Caco-2 (cell line): ENCODE measurements around the gene CCNI2. TPM values are rescaled to one million over a fixed set of nuclear protein-coding genes. Genes with fewer than 3 reads are reported as not detected.

ENCODE experiments used
- BruUV-seq: library from RNA; stranded (reverse); fragments of 400-500 nt; replicated peaks from 2 replicates; lab custom pipeline; 2021; lab: Mats Ljungman, UMichigan
- CTCF ChIA-PET: fragments of 300-600 bp; sonication (Branson Sonifier 250); formaldehyde crosslinking; loops from one replicate; lab custom pipeline; 2022; ENCODE audit warnings: antibody characterized with exemption; lab: Charles Lee
- POLR2A ChIA-PET: fragments of 300-600 bp; sonication (Branson Sonifier 250); formaldehyde crosslinking; loops from one replicate; lab custom pipeline; 2022; ENCODE audit warnings: antibody characterized with exemption; lab: Charles Lee
- DNase-seq, 2 experiments: peaks; one replicate each; pipeline versions ENCODE4 v3.0.0 to v3.0.0-alpha.2; 2020 to 2022
- H3K27me3 ChIP-seq: replicated peaks from 2 replicates; pipeline ENCODE4 v1.6.0; 2011; ENCODE audit warnings: low read length; ENCODE audit not compliant: control insufficient read depth, insufficient read depth
- H3K36me3 ChIP-seq: 2 replicates; pipeline ENCODE4 v1.5.1; 2011; ENCODE audit warnings: low read length; ENCODE audit not compliant: control insufficient read depth, insufficient read depth
- H3K4me1 ChIP-seq: fragments of 250-450 bp; sonication (Bioruptor Pico); 2 replicates; pipeline ENCODE4 v1.5.1; 2020; ENCODE audit warnings: mild to moderate bottlenecking
- H3K4me3 ChIP-seq: 2 replicates; pipeline ENCODE4 v1.5.1; 2011; ENCODE audit warnings: low read depth, mild to moderate bottlenecking, control low read depth, low read length
- H3K9me3 ChIP-seq: fragments of 250-450 bp; sonication (Bioruptor Pico); 2 replicates; pipeline ENCODE4 v1.5.1; 2020; ENCODE audit warnings: mild to moderate bottlenecking, moderate library complexity
- H3K27ac Mint-ChIP-seq: one replicate; pipeline ENCODE4 v1.8.0; 2022; ENCODE audit warnings: mixed read lengths; ENCODE audit not compliant: unreplicated experiment
- H3K27me3 Mint-ChIP-seq: one replicate; pipeline ENCODE4 v1.8.0; 2022; ENCODE audit warnings: mixed read lengths; ENCODE audit not compliant: insufficient read depth, unreplicated experiment
- H3K36me3 Mint-ChIP-seq: one replicate; pipeline ENCODE4 v1.8.0; 2022; ENCODE audit warnings: mild to moderate bottlenecking, mixed read lengths; ENCODE audit not compliant: insufficient read depth, unreplicated experiment
- H3K4me1 Mint-ChIP-seq: one replicate; pipeline ENCODE4 v1.8.0; 2022; ENCODE audit warnings: low read depth, mixed read lengths; ENCODE audit not compliant: unreplicated experiment
- H3K4me3 Mint-ChIP-seq: one replicate; pipeline ENCODE4 v1.8.0; 2022; ENCODE audit warnings: mild to moderate bottlenecking, moderate library complexity, mixed read lengths; ENCODE audit not compliant: unreplicated experiment
- H3K9me3 Mint-ChIP-seq: one replicate; pipeline ENCODE4 v1.8.0; 2022; ENCODE audit warnings: mixed read lengths; ENCODE audit not compliant: unreplicated experiment
- intact Hi-C: fragments of 100-400 bp; cut with micrococcal nuclease; formaldehyde crosslinking; loops from one replicate; pipeline ENCODE4 v1.10.0; 2022; ENCODE audit not compliant: unreplicated experiment
- total RNA-seq: library from RNA; stranded (reverse); gene quantifications from 2 replicates; pipeline ENCODE4 v1.2.3, GENCODE V29; 2022
- TF ChIP-seq, protein P1 (sequence below), 2 experiments: fragments of 200-600 bp in 1 of 2; IDR thresholded peaks; 1 replicate in 1 of 2; 2 replicates in 1 of 2; pipeline versions ENCODE4 v1.5.1 to v1.8.0; 2011 to 2022; ENCODE audit warnings: antibody characterized with exemption in 1 of 2, control low read depth in 1 of 2, inconsistent platforms in 1 of 2, low read depth in 1 of 2, low read length in 1 of 2, mild to moderate bottlenecking in 1 of 2, moderate library complexity in 1 of 2; ENCODE audit not compliant: insufficient read depth in 1 of 2, severe bottlenecking in 1 of 2, unreplicated experiment in 1 of 2

Gene CCNI2
- total RNA-seq, 1 experiment from 2014 or later = 0.18 TPM

DNA sequence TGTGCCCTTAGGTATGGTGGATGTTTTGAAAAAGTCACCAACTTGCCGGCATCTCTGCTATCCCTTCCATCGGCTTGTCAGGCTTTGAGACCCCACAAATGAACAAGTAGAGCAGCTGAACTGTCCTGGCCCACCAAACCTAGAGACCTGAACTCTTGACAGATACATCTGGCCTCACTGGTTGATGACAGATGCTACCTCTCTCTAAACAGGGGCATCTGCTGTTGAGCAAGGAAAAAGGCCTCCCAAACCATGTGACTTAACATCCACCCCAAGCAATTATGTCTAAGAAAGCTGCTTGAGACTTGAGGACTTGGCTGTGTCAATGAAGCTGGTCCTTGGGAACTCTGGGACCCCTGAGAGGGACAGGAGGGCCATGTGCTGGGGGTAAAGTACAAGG lies 2.3 kb downstream of the CCNI2 start:
- no peak overlapping the region for H3K4me3 Mint-ChIP-seq
- H3K4me3 ChIP-seq = no peak overlapping the region
- H3K27me3 Mint-ChIP-seq = no peaks in the 10 kb centered on the region
- intact Hi-C loops = no loop called here
- H3K27ac Mint-ChIP-seq = no peak overlapping the region
- CTCF ChIA-PET = no interaction called here
- no peaks in the 10 kb centered on the region for H3K27me3 ChIP-seq
- POLR2A ChIA-PET = no interaction called here
- H3K36me3 ChIP-seq = no peaks in the 10 kb centered on the region
- DNase-seq = no peak
- no peaks in the 10 kb centered on the region for H3K4me1 ChIP-seq
- no peaks in the 10 kb centered on the region for H3K9me3 Mint-ChIP-seq
- no peaks in the 10 kb centered on the region for H3K4me1 Mint-ChIP-seq
- TF ChIP-seq, protein P1, sequence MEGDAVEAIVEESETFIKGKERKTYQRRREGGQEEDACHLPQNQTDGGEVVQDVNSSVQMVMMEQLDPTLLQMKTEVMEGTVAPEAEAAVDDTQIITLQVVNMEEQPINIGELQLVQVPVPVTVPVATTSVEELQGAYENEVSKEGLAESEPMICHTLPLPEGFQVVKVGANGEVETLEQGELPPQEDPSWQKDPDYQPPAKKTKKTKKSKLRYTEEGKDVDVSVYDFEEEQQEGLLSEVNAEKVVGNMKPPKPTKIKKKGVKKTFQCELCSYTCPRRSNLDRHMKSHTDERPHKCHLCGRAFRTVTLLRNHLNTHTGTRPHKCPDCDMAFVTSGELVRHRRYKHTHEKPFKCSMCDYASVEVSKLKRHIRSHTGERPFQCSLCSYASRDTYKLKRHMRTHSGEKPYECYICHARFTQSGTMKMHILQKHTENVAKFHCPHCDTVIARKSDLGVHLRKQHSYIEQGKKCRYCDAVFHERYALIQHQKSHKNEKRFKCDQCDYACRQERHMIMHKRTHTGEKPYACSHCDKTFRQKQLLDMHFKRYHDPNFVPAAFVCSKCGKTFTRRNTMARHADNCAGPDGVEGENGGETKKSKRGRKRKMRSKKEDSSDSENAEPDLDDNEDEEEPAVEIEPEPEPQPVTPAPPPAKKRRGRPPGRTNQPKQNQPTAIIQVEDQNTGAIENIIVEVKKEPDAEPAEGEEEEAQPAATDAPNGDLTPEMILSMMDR (IDR thresholded peaks at IDR 0.05; ENCODE audit: insufficient read depth in 1 of 2, low read depth in 1 of 2, low read length in 1 of 2, severe bottlenecking in 1 of 2, unreplicated experiment in 1 of 2) = no peak
- no TSS peak for BruUV-seq
- H3K9me3 ChIP-seq = no peaks in the 10 kb centered on the region
- H3K36me3 Mint-ChIP-seq = peaks cover 6% of the 10 kb centered on the region

DNA sequence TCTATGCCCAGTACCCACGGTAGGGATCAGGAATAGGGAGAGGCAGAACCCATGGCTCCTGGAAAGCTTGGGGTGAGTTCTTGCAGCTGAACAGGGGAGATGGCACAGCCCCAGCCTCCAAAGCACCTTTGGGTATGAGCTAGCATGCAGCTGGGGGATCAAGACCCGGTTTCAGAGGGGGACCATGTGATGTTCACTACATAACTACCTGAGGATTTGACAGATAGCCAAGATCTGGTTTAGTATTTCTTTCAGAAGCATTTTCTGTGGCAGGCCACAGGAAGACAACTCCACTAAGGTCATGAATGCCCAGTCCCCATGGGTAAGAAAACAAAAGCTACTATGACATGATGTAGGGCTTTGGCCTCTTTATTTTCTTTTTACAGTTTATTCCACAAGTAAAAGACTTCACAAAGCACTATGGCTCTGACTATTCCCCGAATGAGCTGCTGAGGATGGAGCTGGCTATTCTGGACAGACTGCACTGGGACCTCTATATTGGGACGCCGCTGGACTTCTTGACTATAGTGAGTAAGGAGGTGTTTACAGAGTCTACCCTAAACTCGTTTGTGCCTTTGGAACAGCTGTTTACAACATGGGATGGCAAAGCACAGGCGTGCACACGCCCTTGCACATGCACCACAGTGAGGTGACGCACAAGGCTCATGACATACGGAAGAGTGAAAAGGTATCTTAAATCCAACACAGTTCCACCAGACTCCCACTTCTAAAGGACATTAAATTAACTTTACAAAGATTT lies 3.4 kb downstream of the CCNI2 start:
- no peaks in the 10 kb centered on the region for H3K4me1 ChIP-seq
- H3K27me3 ChIP-seq = no peaks in the 10 kb centered on the region
- peaks cover 6% of the 10 kb centered on the region for H3K36me3 Mint-ChIP-seq
- H3K4me1 Mint-ChIP-seq = peaks cover 6% of the 10 kb centered on the region
- no peaks in the 10 kb centered on the region for H3K9me3 Mint-ChIP-seq
- no peaks in the 10 kb centered on the region for H3K27me3 Mint-ChIP-seq
- no peak for DNase-seq
- intact Hi-C loops = no loop called here
- no peaks in the 10 kb centered on the region for H3K36me3 ChIP-seq
- no peak overlapping the region for H3K27ac Mint-ChIP-seq
- ChIA-PET CTCF (interaction anchor here (0.8 kb wide), 1 partner anchor 69 kb away, joined by 3 read pairs; no protein-coding TSS in a partner anchor), POLR2A (no interaction called here)
- no TSS peak for BruUV-seq
- H3K9me3 ChIP-seq = no peaks in the 10 kb centered on the region
- H3K4me3 Mint-ChIP-seq = no peak overlapping the region
- H3K4me3 ChIP-seq = no peak overlapping the region
- TF ChIP-seq, protein P1 (IDR thresholded peaks at IDR 0.05; ENCODE audit: insufficient read depth in 1 of 2, low read depth in 1 of 2, low read length in 1 of 2, severe bottlenecking in 1 of 2, unreplicated experiment in 1 of 2) = no peak

DNA sequence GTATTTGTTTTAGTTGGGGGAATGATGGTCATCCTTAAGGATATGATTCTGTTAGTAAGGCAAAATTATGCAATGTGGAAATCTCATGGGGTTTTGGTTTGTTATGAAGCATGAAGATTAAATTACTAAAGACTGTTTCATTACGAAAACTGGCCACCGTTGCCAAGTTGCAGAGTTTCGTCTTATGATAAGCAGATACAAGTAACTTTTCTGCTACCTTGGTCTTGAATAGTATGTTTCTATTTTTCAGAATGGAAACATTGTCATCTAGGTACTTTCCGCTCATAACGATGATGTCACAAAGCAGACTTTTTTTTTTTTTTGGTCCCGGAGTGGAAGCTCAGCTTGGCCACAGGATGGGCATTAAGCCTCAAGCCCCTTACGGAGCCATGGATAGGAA lies 4.2 kb downstream of the CCNI2 start:
- Mint-ChIP-seq H3K36me3 (peaks cover 6% of the 10 kb centered on the region), H3K9me3 (no peaks in the 10 kb centered on the region), H3K4me1 (peaks cover 6% of the 10 kb centered on the region), H3K27ac (no peak overlapping the region), H3K4me3 (no peak overlapping the region), H3K27me3 (no peaks in the 10 kb centered on the region)
- TF ChIP-seq, protein P1 (IDR thresholded peaks at IDR 0.05; ENCODE audit: insufficient read depth in 1 of 2, low read depth in 1 of 2, low read length in 1 of 2, severe bottlenecking in 1 of 2, unreplicated experiment in 1 of 2) = no peak
- H3K4me1 ChIP-seq = no peaks in the 10 kb centered on the region
- no peaks in the 10 kb centered on the region for H3K36me3 ChIP-seq
- H3K27me3 ChIP-seq = no peaks in the 10 kb centered on the region
- no peaks in the 10 kb centered on the region for H3K9me3 ChIP-seq
- intact Hi-C loops = no loop called here
- ChIA-PET CTCF (no interaction called here), POLR2A (no interaction called here)
- no TSS peak for BruUV-seq
- DNase-seq = no peak
- no peak overlapping the region for H3K4me3 ChIP-seq
